ENCODE measurements around the gene PPP6R3.

Gene PPP6R3

DNA sequence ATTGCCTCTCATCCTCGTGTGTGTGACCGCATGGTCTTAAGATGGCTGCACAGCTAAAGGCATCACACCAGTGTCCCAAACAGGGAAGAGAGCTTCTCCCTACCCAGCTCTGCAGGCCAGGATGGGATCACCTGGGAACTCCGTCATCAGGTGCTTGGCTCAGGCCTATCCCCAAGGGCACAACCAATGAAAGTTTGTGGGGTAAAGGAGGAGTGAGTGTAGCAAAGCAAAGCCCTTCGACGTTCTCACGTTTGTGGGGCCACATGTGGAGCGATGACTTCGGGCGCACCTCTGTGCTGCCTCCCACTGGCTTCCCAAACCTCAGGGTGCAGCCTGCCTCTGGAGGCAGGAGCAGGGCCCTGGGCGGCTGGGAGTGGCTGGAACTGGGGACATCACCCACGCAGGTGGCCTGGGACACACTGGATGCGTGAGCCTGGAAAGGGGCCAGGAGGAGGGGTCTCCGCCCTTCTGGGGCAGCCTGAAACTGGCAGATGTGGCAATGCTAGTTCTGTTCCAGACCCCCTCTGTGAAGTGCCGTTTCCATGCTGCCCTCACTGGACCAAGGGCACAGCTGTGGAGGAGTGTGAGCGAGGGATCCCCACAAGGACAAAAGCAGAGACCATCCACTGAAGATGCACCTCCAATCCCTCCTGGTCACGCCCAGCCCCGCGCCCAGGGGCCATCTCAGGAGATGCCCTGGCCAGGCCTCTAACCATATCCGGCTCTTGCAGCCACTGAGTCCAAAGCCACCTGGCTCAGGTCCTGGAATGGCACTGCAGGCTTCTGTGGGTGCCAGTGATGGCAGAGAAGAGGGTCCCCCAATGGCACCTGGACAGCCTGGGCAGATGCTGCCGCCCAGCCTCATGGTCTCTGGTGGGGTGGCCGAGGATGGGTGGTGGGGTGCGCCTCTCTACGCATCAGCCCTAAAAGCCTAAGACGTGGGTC lies 193.2 kb downstream of the PPP6R3 start:
- no peak for DNase-seq

- no peak for DNase-seq
Measured at GRCh38 chr11:68654978-68655377, 194.4 kb downstream of the PPP6R3 start.

DNA sequence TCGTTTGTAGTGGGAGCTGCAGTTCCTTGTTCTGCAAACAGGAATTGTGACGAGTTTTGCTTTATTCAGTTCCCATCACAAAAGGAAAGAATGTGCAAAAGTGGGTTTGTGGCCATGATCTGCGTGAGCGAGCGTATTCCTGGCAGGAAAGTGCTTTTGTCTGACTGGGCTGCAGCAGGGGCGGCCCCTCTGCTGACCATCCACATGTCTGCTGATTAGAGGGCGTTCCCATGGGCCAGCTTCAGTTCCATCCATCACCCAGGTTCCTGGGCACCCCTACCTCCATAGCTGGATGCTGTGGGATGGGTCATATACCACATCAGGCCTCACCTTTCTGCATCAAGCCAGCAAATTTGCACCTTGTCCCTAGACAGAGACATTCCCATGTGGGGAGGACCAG lies 194.9 kb downstream of the PPP6R3 start:
- DNase-seq: no peak

- DNase-seq: no peak
Measured at GRCh38 chr11:68655806-68656205, 195.3 kb downstream of the PPP6R3 start.

GRCh38 chr11:68657021-68657780 lies 196.6 kb downstream of the PPP6R3 start:
- DNase-seq: no peak

DNA sequence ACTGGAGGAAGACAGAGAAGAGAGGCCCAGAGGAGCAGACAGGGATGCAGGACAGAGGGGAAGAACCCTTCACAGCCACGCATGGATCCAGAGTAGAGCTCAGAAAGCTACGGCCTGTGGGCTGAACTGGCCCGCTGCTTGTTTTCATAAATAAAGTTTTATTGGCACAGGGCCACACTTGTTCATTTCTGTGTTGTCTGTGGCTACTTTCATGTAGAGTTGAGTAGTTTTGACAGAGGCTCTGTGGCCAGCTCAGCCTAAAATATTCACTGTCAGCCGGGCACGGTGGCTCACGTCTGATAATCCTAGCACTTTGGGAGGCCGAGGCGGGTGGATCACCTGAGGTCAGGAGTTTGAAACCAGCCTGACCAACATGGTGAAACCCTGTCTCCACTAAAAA lies 197.5 kb downstream of the PPP6R3 start:
- no peak for DNase-seq

- no peak for DNase-seq
Measured at GRCh38 chr11:68658661-68659060, 198.1 kb downstream of the PPP6R3 start.

GRCh38 chr11:68659158-68659921 lies 198.8 kb downstream of the PPP6R3 start:
- peak; percentile 97 for DNase-seq

DNA sequence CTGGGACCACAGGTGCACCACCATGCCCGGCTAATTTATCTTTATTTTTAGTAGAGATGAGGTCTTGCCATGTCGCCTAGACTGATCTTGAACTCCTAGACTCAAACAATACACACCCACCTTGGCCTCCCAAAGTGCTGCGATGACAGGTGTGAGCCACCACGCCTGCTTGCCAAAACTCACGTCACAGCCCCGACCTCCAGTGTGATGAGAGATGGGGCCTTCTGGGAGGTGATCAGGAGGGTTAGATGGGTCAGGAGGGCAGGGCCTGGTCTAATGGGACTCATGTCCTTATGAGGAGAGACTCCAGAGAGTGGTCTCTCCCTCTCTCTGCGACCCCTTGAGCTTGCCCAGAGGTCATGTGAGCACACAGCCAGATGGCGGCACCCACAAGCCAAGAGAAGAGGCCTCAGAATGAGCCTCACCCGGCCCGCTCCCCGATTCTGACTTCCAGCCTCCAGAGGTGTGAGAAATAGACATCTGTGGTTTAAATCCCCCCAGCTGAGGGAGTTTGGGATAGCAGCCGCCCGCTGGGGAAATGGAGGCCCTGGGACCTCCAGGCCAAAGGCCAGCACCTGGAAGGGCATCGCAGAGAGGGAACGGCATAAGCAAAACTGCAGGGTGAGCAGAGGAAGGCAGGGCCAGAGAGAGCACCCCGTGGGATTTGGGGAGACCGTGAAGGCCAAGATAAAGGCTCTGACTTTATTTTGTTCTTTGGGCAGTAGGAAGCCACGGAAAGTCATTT lies 199.7 kb downstream of the PPP6R3 start:
- DNase-seq: no peak

DNA sequence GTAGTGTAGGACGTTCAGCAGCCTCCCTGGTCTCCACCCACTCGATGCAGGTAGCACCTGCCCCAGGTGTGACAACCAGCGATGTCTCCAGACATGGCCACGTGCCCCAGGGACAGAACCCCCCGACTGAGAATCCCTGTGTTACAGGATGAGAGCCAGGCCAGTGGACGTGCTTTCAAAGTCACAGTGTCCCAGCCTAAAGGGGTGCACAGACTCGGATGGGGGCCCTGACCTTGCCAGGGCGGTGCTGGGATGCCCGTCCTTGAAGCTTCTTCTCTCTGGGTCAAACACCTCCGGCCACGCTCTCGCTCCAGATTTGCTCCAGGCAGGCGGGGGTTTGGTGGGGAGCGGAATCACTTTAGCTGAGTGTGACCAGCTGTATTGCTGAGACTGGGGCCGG lies 200.5 kb downstream of the PPP6R3 start:
- DNase-seq: no peak

DNA sequence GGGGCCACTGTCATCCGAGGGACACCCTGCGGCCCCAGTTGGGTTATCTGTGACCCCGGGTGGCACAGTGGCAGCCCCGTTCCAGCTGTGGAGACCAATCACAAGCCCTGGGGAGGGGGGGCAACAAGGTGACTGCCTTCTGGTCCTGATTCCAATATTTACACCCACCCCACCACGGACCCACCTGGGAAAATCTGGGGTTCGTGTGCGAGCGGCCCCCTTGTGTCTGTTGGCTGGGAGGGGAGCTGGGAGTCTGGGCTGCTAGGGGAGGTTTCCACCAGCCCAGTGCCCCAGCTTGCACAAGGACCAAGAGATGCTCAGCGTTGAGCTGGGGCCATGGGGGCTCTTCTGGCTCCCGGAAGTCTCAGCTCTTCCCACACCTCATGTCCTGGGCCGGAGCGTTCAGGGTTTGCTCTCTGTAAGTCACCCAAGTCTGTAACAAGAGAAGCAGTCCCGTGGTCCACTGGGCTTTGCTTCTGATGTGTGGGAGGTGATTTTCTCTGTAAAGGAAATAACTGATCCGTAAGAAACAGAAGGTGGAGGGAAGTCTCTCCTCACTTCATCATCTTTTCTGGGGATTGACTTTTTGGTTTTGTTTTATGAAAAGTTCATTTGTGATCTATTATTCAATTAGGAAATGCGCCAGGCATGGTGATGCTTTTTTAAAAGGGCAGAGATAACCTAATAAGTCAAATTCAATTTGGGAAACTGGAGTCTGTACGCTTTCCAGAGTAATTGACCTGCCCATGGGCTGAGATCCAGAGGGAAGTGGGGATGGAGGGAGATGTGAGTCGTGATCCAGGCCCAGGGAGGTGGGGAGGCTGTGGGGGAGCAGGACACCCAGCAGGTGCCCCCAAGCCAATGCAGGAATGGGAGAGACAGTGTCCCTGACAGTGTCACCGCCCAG lies 201.4 kb downstream of the PPP6R3 start:
- DNase-seq: no peak

- no peak for DNase-seq
Measured at GRCh38 chr11:68663482-68664010, 203.0 kb downstream of the PPP6R3 start.

DNA sequence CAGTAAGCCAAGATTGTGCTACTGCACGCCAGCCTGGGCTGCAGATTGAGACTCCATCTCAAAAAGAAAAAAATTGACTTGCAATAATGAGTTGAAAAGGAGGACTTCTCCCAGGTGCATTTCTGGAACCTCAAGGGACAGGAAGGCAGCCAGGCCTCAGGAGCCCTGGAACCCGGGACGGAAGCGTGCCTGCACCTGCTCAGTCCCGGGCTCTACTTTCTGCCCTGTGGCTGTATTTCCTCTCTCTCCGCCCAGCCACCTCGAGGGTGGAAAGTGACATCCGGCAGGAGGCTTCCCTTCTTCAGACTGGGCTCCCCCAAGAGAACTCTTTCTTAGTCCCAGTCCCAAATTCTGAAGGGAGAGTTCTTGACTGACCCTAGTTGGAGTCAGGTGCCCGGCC lies 203.6 kb downstream of the PPP6R3 start:
- no peak for DNase-seq

DNA sequence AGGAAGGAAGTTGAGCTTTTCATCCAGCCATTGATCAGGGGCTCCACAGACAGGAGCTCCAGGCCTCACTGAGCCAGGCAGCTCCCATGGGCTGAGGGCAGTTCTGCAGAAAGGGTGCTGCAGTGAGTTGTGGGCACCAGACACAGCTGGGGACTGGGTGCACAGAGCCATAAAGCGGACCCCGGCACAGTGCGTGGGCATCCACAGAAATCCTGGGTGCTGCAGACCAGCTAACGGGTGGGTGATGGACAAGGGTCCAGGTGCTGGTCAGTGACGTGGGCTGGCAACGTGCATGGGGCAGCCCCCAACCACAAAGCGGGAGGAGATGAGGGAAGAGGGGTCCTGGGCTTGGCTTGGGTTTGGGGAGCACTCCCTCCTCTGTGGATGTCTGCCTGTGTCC lies 204.4 kb downstream of the PPP6R3 start:
- DNase-seq: no peak
